Thyroid gland (tissue), 4 donors: ENCODE results near the gene ARHGEF16. TPM values are rescaled to one million over a fixed set of nuclear protein-coding genes. Genes with fewer than 3 reads are reported as not detected.

ENCODE experiments used
- DNase-seq, 2 donors: peaks; one replicate each; pipeline ENCODE4 v3.0.0-alpha.2; 2019
- H3K27ac ChIP-seq, 3 donors: fragments of 200-600 bp; sonication (generic); 1 replicate in 2 of 3; 2 replicates in 1 of 3; pipeline ENCODE4 v1.5.1; 2016 to 2019; ENCODE audit warnings: mild to moderate bottlenecking in 1 of 3, moderate library complexity in 1 of 3
- H3K27me3 ChIP-seq: fragments of 200-600 bp; sonication (generic); one replicate; pipeline ENCODE4 v1.5.1; 2019
- H3K36me3 ChIP-seq, 2 donors: fragments of 200-600 bp; sonication (generic); one replicate each; pipeline ENCODE4 v1.5.1; 2016 to 2019
- H3K4me1 ChIP-seq, 2 donors: fragments of 200-600 bp; sonication (generic); one replicate each; pipeline ENCODE4 v1.5.1; 2017 to 2019
- H3K4me3 ChIP-seq, 3 donors: fragments of 200-600 bp; sonication (generic); replicated peaks in 1 of 3; 1 replicate in 2 of 3; 2 replicates in 1 of 3; pipeline ENCODE4 v1.5.1; 2016; ENCODE audit warnings: mild to moderate bottlenecking in 1 of 3
- H3K9me3 ChIP-seq: fragments of 200-600 bp; sonication (generic); one replicate; pipeline ENCODE4 v1.5.1; 2017
- POLR2A ChIP-seq, 2 donors: fragments of 450-650 bp; IDR thresholded peaks; one replicate each; pipeline ENCODE4 v1.6.1; 2017; ENCODE audit warnings: antibody characterized with exemption in 2 of 2, mild to moderate bottlenecking in 2 of 2, moderate library complexity in 1 of 2
- WGBS, 2 donors: methylation state at CpG; one replicate each; pipeline ENCODE4 v1.1.5; 2017; 5-methylcytosine and 5-hydroxymethylcytosine counted together
- intact Hi-C: fragments of 100-400 bp; cut with DNase I; formaldehyde crosslinking; loops from one replicate; pipeline ENCODE4 v1.15.1; 2023
- total RNA-seq, 4 donors: library from RNA; depleted of rRNA; stranded (reverse); fragments of >200 nt; gene quantifications; one replicate each; pipeline ENCODE4 v1.2.3, GENCODE V29; 2016
- TF ChIP-seq, protein P1 (sequence below), 6 experiments: fragments of 200-600 bp in 3 of 6; fragments of 450-650 bp in 3 of 6; sonication (generic) in 3 of 6; IDR thresholded peaks; one replicate each; pipeline ENCODE4 v1.5.1; 2016 to 2019; ENCODE audit warnings: antibody characterized with exemption in 6 of 6, mild to moderate bottlenecking in 2 of 6, inconsistent platforms in 1 of 6, moderate library complexity in 1 of 6

ARHGEF16 gene
- total RNA-seq, 4 donors from 2014 or later: 16.0 to 23.7 (median 21.2) TPM

DNA sequence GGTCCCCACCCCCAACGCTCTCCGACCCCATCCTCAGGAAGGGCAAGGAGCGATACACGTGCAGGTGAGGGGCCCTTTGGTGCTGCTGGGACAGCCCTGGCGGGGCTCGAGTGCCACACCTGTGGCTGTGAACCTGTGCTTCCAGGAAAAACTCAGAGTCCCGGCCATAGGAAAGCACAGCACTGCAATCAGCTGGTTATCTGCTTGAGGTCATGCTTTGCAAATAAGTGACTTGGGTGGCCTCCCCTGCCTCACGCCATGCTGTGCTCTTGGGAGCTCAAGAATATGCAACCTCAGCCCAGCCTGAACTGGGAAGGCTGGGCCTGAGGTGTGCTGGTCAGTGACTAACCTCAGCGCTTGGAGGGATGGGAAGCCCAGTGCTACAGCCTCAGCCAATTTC, 36.5 kb upstream of the ARHGEF16 start:
- Histone ChIP-seq H3K36me3 (peaks cover 0 to 4% of the 10 kb centered on the region in 2 donors), H3K4me1 (no peaks in the 10 kb centered on the region), H3K4me3 (no peak overlapping the region), H3K27me3 (no peaks in the 10 kb centered on the region), H3K27ac (no peak overlapping the region), H3K9me3 (no peaks in the 10 kb centered on the region)
- TF ChIP-seq POLR2A (IDR thresholded peaks at IDR 0.05): no peak
- DNase-seq: no peak
- intact Hi-C loops: no loop called here
- 95 to 100% methylated on average over 1 to 9 of the region's 9 CpGs for WGBS, 2 donors

DNA sequence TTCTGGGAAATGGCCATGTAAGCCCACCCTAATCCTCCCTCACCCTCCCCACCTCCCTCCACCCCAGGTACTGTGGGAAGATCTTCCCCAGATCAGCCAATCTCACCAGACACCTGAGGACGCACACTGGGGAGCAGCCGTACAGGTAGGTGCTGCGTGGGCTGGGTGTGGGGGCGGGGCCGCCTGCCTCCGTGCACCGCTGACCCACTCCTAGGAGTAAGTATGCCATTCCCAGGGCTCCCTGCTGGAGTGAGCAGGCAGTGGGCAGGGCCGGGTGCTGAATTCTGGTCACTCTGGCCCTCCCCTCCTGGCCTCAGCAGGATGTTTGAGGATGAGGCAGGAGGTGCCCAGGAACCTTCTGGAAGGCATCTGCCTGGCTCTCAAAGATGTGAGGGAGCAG, 35.9 kb upstream of the ARHGEF16 start:
- no peak for TF ChIP-seq POLR2A (IDR thresholded peaks at IDR 0.05)
- TF ChIP-seq, protein P1, sequence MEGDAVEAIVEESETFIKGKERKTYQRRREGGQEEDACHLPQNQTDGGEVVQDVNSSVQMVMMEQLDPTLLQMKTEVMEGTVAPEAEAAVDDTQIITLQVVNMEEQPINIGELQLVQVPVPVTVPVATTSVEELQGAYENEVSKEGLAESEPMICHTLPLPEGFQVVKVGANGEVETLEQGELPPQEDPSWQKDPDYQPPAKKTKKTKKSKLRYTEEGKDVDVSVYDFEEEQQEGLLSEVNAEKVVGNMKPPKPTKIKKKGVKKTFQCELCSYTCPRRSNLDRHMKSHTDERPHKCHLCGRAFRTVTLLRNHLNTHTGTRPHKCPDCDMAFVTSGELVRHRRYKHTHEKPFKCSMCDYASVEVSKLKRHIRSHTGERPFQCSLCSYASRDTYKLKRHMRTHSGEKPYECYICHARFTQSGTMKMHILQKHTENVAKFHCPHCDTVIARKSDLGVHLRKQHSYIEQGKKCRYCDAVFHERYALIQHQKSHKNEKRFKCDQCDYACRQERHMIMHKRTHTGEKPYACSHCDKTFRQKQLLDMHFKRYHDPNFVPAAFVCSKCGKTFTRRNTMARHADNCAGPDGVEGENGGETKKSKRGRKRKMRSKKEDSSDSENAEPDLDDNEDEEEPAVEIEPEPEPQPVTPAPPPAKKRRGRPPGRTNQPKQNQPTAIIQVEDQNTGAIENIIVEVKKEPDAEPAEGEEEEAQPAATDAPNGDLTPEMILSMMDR (IDR thresholded peaks at IDR 0.05): no peak
- intact Hi-C loops: no loop called here
- Histone ChIP-seq H3K27me3 (no peaks in the 10 kb centered on the region), H3K9me3 (no peaks in the 10 kb centered on the region), H3K4me3 (no peak overlapping the region), H3K4me1 (no peaks in the 10 kb centered on the region), H3K36me3 (peaks cover 0 to 4% of the 10 kb centered on the region in 2 donors), H3K27ac (no peak overlapping the region)
- WGBS, 2 donors: 89 to 100% methylated on average over 2 to 6 of the region's 8 CpGs
- no peak for DNase-seq

DNA sequence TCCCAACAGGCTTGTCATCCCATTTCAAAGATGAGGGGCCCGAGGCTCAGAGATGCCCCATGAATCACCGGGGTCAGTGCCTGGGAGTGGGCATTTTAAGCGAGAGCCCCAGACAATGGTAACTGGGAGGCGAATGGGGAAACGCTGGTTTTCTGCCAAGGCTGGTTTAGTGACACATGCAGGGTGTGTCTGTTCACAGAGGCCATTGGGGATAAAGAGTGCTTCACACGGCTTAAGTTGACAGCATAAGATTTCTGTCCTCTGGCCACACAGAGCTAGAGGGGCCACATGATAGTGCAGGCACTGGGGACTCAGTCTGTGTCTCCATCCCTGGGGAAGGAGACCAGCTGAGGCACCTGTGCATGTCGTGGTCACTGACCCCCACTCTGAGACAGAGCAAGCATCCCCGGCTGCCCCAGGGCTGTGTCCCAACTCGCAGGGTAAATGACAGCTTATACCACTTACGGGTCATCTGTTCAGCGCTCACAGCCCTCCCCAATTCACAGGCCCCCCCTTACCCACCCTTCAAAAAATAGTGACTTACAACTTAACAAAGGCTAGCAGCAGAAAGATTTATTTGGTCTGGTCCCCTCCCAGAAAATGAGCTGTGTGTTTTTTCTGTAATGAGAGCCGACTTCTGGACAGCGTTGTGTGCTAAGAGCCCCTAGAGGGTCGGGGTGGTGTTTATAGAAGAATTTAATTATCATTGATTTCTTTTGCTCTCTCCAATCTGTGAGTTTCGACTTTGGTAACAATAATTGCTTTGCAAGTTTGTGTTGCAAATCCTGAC, 34.9 kb upstream of the ARHGEF16 start:
- H3K4me3 ChIP-seq: no peak overlapping the region
- DNase-seq: no peak
- intact Hi-C loops: loop anchor here (5.0 to 10.0 kb wide), 3 partner anchors 357 to 595 kb away; no protein-coding TSS in a partner anchor
- H3K27me3 ChIP-seq: no peaks in the 10 kb centered on the region
- 82% methylated on average over 12 to 15 of the region's 15 CpGs for WGBS, 2 donors
- H3K9me3 ChIP-seq: no peaks in the 10 kb centered on the region
- H3K36me3 ChIP-seq: peaks cover 0 to 4% of the 10 kb centered on the region in 2 donors
- TF ChIP-seq POLR2A (IDR thresholded peaks at IDR 0.05): no peak
- TF ChIP-seq, protein P1 (IDR thresholded peaks at IDR 0.05): no peak
- no peak overlapping the region for H3K27ac ChIP-seq
- H3K4me1 ChIP-seq: peaks cover 0 to 2% of the 10 kb centered on the region in 2 donors

DNA sequence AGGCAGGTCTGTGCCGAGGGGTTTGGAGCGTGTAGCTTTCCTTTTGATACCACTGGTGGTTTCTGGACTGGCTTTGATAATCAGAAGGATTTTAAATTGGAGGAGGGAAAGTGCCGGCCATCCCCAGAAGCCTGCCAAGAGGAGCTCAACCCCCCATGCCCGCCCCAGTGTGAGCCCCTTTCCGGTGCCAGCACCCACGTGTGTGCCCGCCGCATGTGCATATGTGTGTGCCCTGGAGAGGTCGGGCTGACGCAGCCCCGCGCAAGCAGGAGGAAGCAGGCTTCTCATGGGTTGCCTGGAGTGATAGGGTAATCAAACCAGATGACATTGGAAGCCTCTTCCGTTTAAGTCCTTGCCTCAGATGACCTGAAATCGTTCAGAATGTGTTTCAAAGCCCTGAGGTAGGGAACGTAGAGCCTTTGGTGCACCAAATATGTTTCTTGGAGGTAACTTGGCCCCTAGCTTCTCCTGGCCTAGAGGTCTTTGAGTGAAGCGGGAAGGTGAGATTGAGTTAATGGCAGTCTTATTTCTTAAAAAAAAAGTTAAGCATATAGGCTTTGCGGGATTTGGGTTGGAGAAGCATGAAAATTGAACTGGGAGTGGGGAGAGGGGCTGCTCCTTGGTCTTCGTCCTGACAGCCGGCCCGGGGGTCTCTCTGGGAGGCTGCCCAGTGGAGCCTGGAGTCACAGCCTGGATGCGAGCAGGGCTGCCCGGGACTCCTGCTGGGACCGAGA, 34.1 kb upstream of the ARHGEF16 start:
- Histone ChIP-seq H3K36me3 (peaks cover 0 to 4% of the 10 kb centered on the region in 2 donors), H3K27me3 (no peaks in the 10 kb centered on the region), H3K4me3 (no peak overlapping the region), H3K27ac (no peak overlapping the region), H3K4me1 (peaks cover 0 to 3% of the 10 kb centered on the region in 2 donors), H3K9me3 (no peaks in the 10 kb centered on the region)
- WGBS, 2 donors: 85 to 91% methylated on average over 23 of the region's 23 CpGs
- intact Hi-C loops: loop anchor here (5.0 to 10.0 kb wide), 3 partner anchors 358 to 596 kb away; no protein-coding TSS in a partner anchor
- no peak for TF ChIP-seq POLR2A (IDR thresholded peaks at IDR 0.05)
- TF ChIP-seq, protein P1 (IDR thresholded peaks at IDR 0.05): no peak
- DNase-seq: no peak

DNA sequence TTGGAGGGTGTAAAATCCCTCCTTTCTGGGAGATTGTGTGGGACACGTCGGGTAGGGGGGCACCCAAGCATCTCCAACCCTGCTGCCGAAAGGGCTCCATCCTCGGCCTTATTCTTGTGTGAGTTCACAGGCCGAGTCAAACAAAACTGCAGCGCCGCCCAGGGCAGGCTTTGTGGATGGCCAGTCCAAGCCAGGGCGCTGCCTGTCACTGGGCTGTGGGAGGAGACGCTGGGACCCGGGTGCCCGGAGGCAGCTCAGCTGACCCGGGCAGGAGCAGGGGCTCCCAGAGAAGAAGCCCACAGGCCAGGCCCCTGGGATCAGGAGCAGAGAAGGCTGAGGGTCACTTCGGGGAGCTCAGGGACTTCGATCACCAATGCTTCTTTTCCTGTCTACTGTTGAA, 31.8 kb upstream of the ARHGEF16 start:
- Histone ChIP-seq H3K4me3 (no peak overlapping the region), H3K9me3 (no peaks in the 10 kb centered on the region), H3K27me3 (no peaks in the 10 kb centered on the region), H3K27ac (no peak overlapping the region), H3K36me3 (peaks cover 0 to 20% of the 10 kb centered on the region in 2 donors), H3K4me1 (peaks cover 0 to 3% of the 10 kb centered on the region in 2 donors)
- 93% methylated on average over 2 to 14 of the region's 14 CpGs for WGBS, 2 donors
- intact Hi-C loops: loop anchor here (5.0 to 10.0 kb wide), 3 partner anchors 360 to 598 kb away; no protein-coding TSS in a partner anchor
- no peak for TF ChIP-seq POLR2A (IDR thresholded peaks at IDR 0.05)
- no peak for DNase-seq
